Hepatocyte (in vitro differentiated cells): ENCODE data around the gene MEIS2.

Experiments used
- EZH2 ChIP-seq: fragments of 200-600 bp; sonication (generic); IDR thresholded peaks from 2 replicates; pipeline ENCODE4 v1.6.1; 2016; ENCODE audit warnings: antibody characterized with exemption, mild to moderate bottlenecking, borderline replicate concordance
- EZH2phosphoT487 ChIP-seq: fragments of 200-600 bp; sonication (generic); IDR thresholded peaks from one replicate; pipeline ENCODE4 v1.6.1; 2018; ENCODE audit warnings: antibody characterized with exemption, mild to moderate bottlenecking, low read depth, moderate library complexity; ENCODE audit not compliant: unreplicated experiment, severe bottlenecking
- TF ChIP-seq, protein P1 (sequence below): fragments of 200-600 bp; sonication (generic); IDR thresholded peaks from 2 replicates; pipeline ENCODE4 v1.5.1; 2016; ENCODE audit warnings: antibody characterized with exemption, mild to moderate bottlenecking; ENCODE audit not compliant: poor library complexity

DNA sequence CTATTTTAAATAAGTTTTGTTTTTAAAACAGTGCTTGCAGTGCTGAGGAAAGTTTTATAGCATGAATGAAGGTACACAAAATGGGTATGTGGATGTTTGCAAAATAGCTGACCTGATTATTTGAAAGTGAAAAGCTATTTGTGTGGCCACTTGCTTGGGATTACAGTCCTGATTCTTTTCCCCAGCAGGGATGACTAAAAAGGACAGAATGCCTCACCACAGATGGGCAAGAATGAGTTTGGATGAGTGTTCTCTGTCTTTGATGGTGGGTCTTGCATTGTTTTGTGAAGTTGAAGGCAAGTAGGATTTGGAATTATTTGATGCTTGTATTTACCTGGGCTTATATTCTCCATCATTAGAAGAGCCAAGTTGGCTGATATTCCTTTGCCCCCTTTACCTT lies 48.8 kb upstream of the MEIS2 start:
- TF ChIP-seq, protein P1, sequence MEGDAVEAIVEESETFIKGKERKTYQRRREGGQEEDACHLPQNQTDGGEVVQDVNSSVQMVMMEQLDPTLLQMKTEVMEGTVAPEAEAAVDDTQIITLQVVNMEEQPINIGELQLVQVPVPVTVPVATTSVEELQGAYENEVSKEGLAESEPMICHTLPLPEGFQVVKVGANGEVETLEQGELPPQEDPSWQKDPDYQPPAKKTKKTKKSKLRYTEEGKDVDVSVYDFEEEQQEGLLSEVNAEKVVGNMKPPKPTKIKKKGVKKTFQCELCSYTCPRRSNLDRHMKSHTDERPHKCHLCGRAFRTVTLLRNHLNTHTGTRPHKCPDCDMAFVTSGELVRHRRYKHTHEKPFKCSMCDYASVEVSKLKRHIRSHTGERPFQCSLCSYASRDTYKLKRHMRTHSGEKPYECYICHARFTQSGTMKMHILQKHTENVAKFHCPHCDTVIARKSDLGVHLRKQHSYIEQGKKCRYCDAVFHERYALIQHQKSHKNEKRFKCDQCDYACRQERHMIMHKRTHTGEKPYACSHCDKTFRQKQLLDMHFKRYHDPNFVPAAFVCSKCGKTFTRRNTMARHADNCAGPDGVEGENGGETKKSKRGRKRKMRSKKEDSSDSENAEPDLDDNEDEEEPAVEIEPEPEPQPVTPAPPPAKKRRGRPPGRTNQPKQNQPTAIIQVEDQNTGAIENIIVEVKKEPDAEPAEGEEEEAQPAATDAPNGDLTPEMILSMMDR = no peak
- TF ChIP-seq EZH2phosphoT487 = no peak
- no peak for TF ChIP-seq EZH2
